B cell (primary cell): ENCODE results near the gene STYXL1.

Source experiments
- CTCF ChIP-seq: fragments of 200-600 bp; IDR thresholded peaks from one replicate; pipeline ENCODE4 v1.8.0; 2022; ENCODE audit warnings: antibody characterized with exemption, mild to moderate bottlenecking
- EZH2 ChIP-seq: IDR thresholded peaks from 2 replicates; pipeline ENCODE4 v1.6.1; 2012; ENCODE audit warnings: borderline replicate concordance, low read depth, mild to moderate bottlenecking, moderate library complexity, low read length; ENCODE audit not compliant: insufficient read depth, poor library complexity, severe bottlenecking

- TF ChIP-seq CTCF (no peak), EZH2 (no peak)
Observed at GRCh38 chr7:76016191-76016947, 31.4 kb downstream of the STYXL1 start.
